Amniotic epithelial cell (primary cell): ENCODE data around the gene SLC36A1.

ENCODE experiments used
- DNase-seq: peaks from one replicate; pipeline ENCODE4 v3.0.0-alpha.2; 2010; ENCODE audit warnings: low read depth

Gene SLC36A1

GRCh38 chr5:151451626-151452520 lies 4.5 kb downstream of the SLC36A1 start:
- DNase-seq, result peak; percentile 19

- no peak for DNase-seq
Measured at GRCh38 chr5:151454166-151454565, 6.8 kb downstream of the SLC36A1 start.

GRCh38 chr5:151454889-151455288 lies 7.5 kb downstream of the SLC36A1 start:
- DNase-seq, result no peak

- DNase-seq, result no peak
Measured at GRCh38 chr5:151456321-151456940, 9.0 kb downstream of the SLC36A1 start.

- DNase-seq, result peak; percentile 26
Measured at GRCh38 chr5:151458314-151458713, 10.9 kb downstream of the SLC36A1 start.

- peak; percentile 44 for DNase-seq
Measured at GRCh38 chr5:151459680-151460324, 12.4 kb downstream of the SLC36A1 start.

- DNase-seq, result no peak
Measured at GRCh38 chr5:151461312-151461711, 13.9 kb downstream of the SLC36A1 start.

- no peak for DNase-seq
Measured at GRCh38 chr5:151463137-151464029, 16.0 kb downstream of the SLC36A1 start.

- no peak for DNase-seq
Measured at GRCh38 chr5:151464101-151464500, 16.7 kb downstream of the SLC36A1 start.

- no peak for DNase-seq
Measured at GRCh38 chr5:151465476-151465875, 18.1 kb downstream of the SLC36A1 start.

GRCh38 chr5:151467576-151467975 lies 20.2 kb downstream of the SLC36A1 start:
- DNase-seq, result no peak

- no peak for DNase-seq
Measured at GRCh38 chr5:151469386-151469785, 22.0 kb downstream of the SLC36A1 start.

GRCh38 chr5:151469992-151470391 lies 22.6 kb downstream of the SLC36A1 start:
- DNase-seq, result no peak

GRCh38 chr5:151470439-151470838 lies 23.0 kb downstream of the SLC36A1 start:
- DNase-seq, result peak; percentile 19

GRCh38 chr5:151471276-151471675 lies 23.9 kb downstream of the SLC36A1 start:
- no peak for DNase-seq

- DNase-seq, result no peak
Measured at GRCh38 chr5:151474799-151475198, 27.4 kb downstream of the SLC36A1 start.

GRCh38 chr5:151475388-151475787 lies 28.0 kb downstream of the SLC36A1 start:
- no peak for DNase-seq

- DNase-seq, result no peak
Measured at GRCh38 chr5:151476016-151476415, 28.6 kb downstream of the SLC36A1 start.

- DNase-seq, result peak; percentile 8
Measured at GRCh38 chr5:151477101-151477500, 29.7 kb downstream of the SLC36A1 start.

- DNase-seq, result peak; percentile 67
Measured at GRCh38 chr5:151480384-151481293, 33.2 kb downstream of the SLC36A1 start.

- DNase-seq, result peak; percentile 74
Measured at GRCh38 chr5:151483176-151483575, 35.8 kb downstream of the SLC36A1 start.
